ENCODE measurements around the gene HASPIN.

- TF ChIP-seq CTCF (IDR thresholded peaks at IDR 0.05) = no peak
- TF ChIP-seq POLR2A (IDR thresholded peaks at IDR 0.05) = no peak
- no peak for TF ChIP-seq EP300 (IDR thresholded peaks at IDR 0.05)
These were observed 38.2 kb downstream of the HASPIN start for GRCh38 chr17:3761918-3762380.
